DOHH2 (cell line): ENCODE measurements around the gene FBXL2.

Experiments
- CTCF ChIP-seq: fragments of 200-600 bp; sonication (generic); IDR thresholded peaks from one replicate; pipeline ENCODE4 v1.5.1; 2014; ENCODE audit warnings: antibody characterized with exemption, mild to moderate bottlenecking, low read depth, low read length; ENCODE audit not compliant: poor library complexity, severe bottlenecking
- EZH2phosphoT487 ChIP-seq: fragments of 200-600 bp; sonication (generic); IDR thresholded peaks from 2 replicates; pipeline ENCODE4 v1.6.1; 2017; ENCODE audit warnings: borderline replicate concordance, mild to moderate bottlenecking, antibody characterized with exemption, low read length, moderate library complexity, mixed read lengths

GRCh38 chr3:33377489-33377888 lies 100.2 kb downstream of the FBXL2 start:
- TF ChIP-seq CTCF (no peak), EZH2phosphoT487 (no peak)
